H1 (cell line): Measurements from ENCODE around the gene MSI2. TPM values are rescaled to one million over a fixed set of nuclear protein-coding genes. Genes with fewer than 3 reads are reported as not detected.

Experiments
- CTCF ChIA-PET: fragments of 300-600 bp; sonication (Branson Sonifier 250); formaldehyde crosslinking; loops from one replicate; lab custom pipeline; 2021; ENCODE audit not compliant: partially characterized antibody; lab: Charles Lee
- POLR2A ChIA-PET: fragments of 300-600 bp; sonication (Branson Sonifier 250); formaldehyde crosslinking; loops from one replicate; lab custom pipeline; 2021; ENCODE audit warnings: inconsistent platforms; ENCODE audit not compliant: partially characterized antibody; lab: Charles Lee
- DNase-seq, 2 experiments: peaks; one replicate each; pipeline versions ENCODE4 v3.0.0 to v3.0.0-alpha.2; 2010 to 2022; ENCODE audit warnings: low spot score in 2 of 2, low read depth in 1 of 2, mixed read lengths in 1 of 2
- FAIRE-seq: peaks from 2 replicates; lab custom pipeline; 2011; peaks lifted over from hg19 to GRCh38; lab: Jason Lieb, UNC
- H2AFZ ChIP-seq: 2 replicates; pipeline ENCODE4 v1.8.1; 2012; ENCODE audit warnings: low read length, inconsistent platforms
- H2AK5ac ChIP-seq: 2 replicates; pipeline ENCODE4 v1.6.1; 2013; ENCODE audit warnings: low read depth, low read length
- H2BK120ac ChIP-seq: replicated peaks from 2 replicates; pipeline ENCODE3; 2013; ENCODE audit warnings: low read depth, low read length, inconsistent platforms
- H2BK12ac ChIP-seq: 2 replicates; pipeline ENCODE4 v1.6.1; 2013; ENCODE audit warnings: low read depth, low read length
- H2BK15ac ChIP-seq: 2 replicates; pipeline ENCODE4 v1.6.1; 2013; ENCODE audit warnings: low read length
- H2BK20ac ChIP-seq: 2 replicates; pipeline ENCODE4 v1.6.1; 2013; ENCODE audit warnings: low read length
- H2BK5ac ChIP-seq: 2 replicates; pipeline ENCODE4 v1.6.1; 2013; ENCODE audit warnings: low read depth, low read length
- H3K14ac ChIP-seq: 2 replicates; pipeline ENCODE4 v1.6.1; 2013; ENCODE audit warnings: inconsistent platforms; ENCODE audit not compliant: insufficient read length
- H3K18ac ChIP-seq: 2 replicates; pipeline ENCODE4 v1.6.1; 2013; ENCODE audit warnings: low read length; ENCODE audit errors: extremely low read depth
- H3K23ac ChIP-seq: 2 replicates; pipeline ENCODE4 v1.6.1; 2013; ENCODE audit warnings: inconsistent platforms; ENCODE audit not compliant: insufficient read length
- H3K23me2 ChIP-seq: 2 replicates; pipeline ENCODE4 v1.6.1; 2013; ENCODE audit warnings: low read depth, low read length
- H3K27ac ChIP-seq: 2 replicates; pipeline ENCODE4 v1.6.1; 2011; ENCODE audit warnings: low read depth, low read length, inconsistent platforms
- H3K27me3 ChIP-seq, 4 experiments: replicated peaks in 1 of 4; 1 replicate in 1 of 4; 2 replicates in 3 of 4; pipeline versions ENCODE4 v1.6.1 to v1.8.1; 2011 to 2013; ENCODE audit warnings: low read length in 3 of 4, mild to moderate bottlenecking in 3 of 4, inconsistent platforms in 2 of 4, mixed read lengths in 2 of 4, moderate library complexity in 1 of 4; ENCODE audit not compliant: control insufficient read depth in 3 of 4, insufficient read depth in 3 of 4; ENCODE audit errors: extremely low read depth in 1 of 4
- H3K36me3 ChIP-seq, 4 experiments: 2 replicates each; pipeline versions ENCODE4 v1.6.1 to v1.8.1; 2011 to 2013; ENCODE audit warnings: mild to moderate bottlenecking in 4 of 4, low read length in 3 of 4, moderate library complexity in 2 of 4, control low read depth in 1 of 4, inconsistent platforms in 1 of 4; ENCODE audit not compliant: insufficient read depth in 4 of 4, control insufficient read depth in 2 of 4
- H3K4ac ChIP-seq: replicated peaks from 2 replicates; pipeline ENCODE3; 2013; ENCODE audit warnings: low read length, low read depth, mixed read lengths, inconsistent platforms; ENCODE audit not compliant: insufficient read length
- H3K4me1 ChIP-seq, 4 experiments: replicated peaks in 1 of 4; 1 replicate in 1 of 4; 2 replicates in 3 of 4; pipeline versions ENCODE4 v1.6.1 to v1.8.1; 2011 to 2013; ENCODE audit warnings: low read length in 3 of 4, inconsistent platforms in 2 of 4, mixed read lengths in 1 of 4; ENCODE audit not compliant: insufficient read depth in 4 of 4, control insufficient read depth in 3 of 4
- H3K4me2 ChIP-seq, 2 experiments: 2 replicates each; pipeline versions ENCODE4 v1.6.1 to v1.8.1; 2011 to 2013; ENCODE audit warnings: low read depth in 2 of 2, low read length in 2 of 2, control low read depth in 1 of 2, inconsistent platforms in 1 of 2, mild to moderate bottlenecking in 1 of 2; ENCODE audit not compliant: insufficient read depth in 1 of 2
- H3K4me3 ChIP-seq, 4 experiments: fragments of 200-600, 300-600 bp in 1 of 4; sonication (generic), shearing (Covaris generic), sonication (Bioruptor Twin) in 1 of 4; 2 replicates each; pipeline versions ENCODE4 v1.5.1 to v1.8.1; 2011 to 2016; ENCODE audit warnings: low read length in 4 of 4, low read depth in 3 of 4, control low read depth in 2 of 4, inconsistent platforms in 2 of 4, mild to moderate bottlenecking in 2 of 4, mixed read lengths in 1 of 4, moderate library complexity in 1 of 4; ENCODE audit not compliant: insufficient read depth in 2 of 4; ENCODE audit errors: extremely low read depth in 1 of 4
- H3K56ac ChIP-seq: replicated peaks from 2 replicates; pipeline ENCODE3; 2013; ENCODE audit warnings: low read depth, mild to moderate bottlenecking, mixed read lengths, low read length, inconsistent platforms; ENCODE audit not compliant: insufficient read length
- H3K79me1 ChIP-seq: 2 replicates; pipeline ENCODE4 v1.6.1; 2013; ENCODE audit warnings: low read depth, low read length, control low read depth
- H3K79me2 ChIP-seq, 2 experiments: 2 replicates each; pipeline versions ENCODE4 v1.6.1 to v1.8.1; 2012 to 2013; ENCODE audit warnings: low read length in 2 of 2, mild to moderate bottlenecking in 2 of 2, inconsistent platforms in 1 of 2; ENCODE audit not compliant: insufficient read depth in 2 of 2, control insufficient read depth in 1 of 2
- H3K9ac ChIP-seq, 4 experiments: replicated peaks in 1 of 4; 1 replicate in 1 of 4; 2 replicates in 3 of 4; pipeline versions ENCODE4 v1.6.1 to v1.8.1; 2011 to 2013; ENCODE audit warnings: low read depth in 3 of 4, low read length in 3 of 4, control low read depth in 2 of 4, mild to moderate bottlenecking in 2 of 4, moderate library complexity in 2 of 4, inconsistent platforms in 1 of 4; ENCODE audit errors: extremely low read depth in 1 of 4
- H3K9me3 ChIP-seq, 2 experiments: 2 replicates each; pipeline versions ENCODE4 v1.6.1 to v1.8.1; 2012 to 2013; ENCODE audit warnings: mild to moderate bottlenecking in 2 of 2, moderate library complexity in 2 of 2, control low read depth in 1 of 2, inconsistent platforms in 1 of 2, low read depth in 1 of 2, low read length in 1 of 2, mixed read lengths in 1 of 2; ENCODE audit not compliant: insufficient read depth in 2 of 2
- H4K20me1 ChIP-seq, 2 experiments: replicated peaks in 1 of 2; 2 replicates each; pipeline versions ENCODE3 to v1.8.1; 2011 to 2013; ENCODE audit warnings: inconsistent platforms in 2 of 2, low read length in 2 of 2, mild to moderate bottlenecking in 1 of 2; ENCODE audit not compliant: insufficient read depth in 2 of 2, control insufficient read depth in 1 of 2
- H4K5ac ChIP-seq: 2 replicates; pipeline ENCODE4 v1.6.1; 2013; ENCODE audit warnings: low read length, low read depth, mixed read lengths, inconsistent platforms; ENCODE audit not compliant: insufficient read length
- H4K8ac ChIP-seq: 2 replicates; pipeline ENCODE4 v1.8.0; 2013; ENCODE audit warnings: mild to moderate bottlenecking, moderate library complexity, low read length, inconsistent platforms; ENCODE audit not compliant: insufficient read depth; ENCODE audit errors: extremely low read depth
- H4K91ac ChIP-seq: replicated peaks from 2 replicates; pipeline ENCODE3; 2013; ENCODE audit warnings: low read length, mixed read lengths, inconsistent platforms; ENCODE audit not compliant: insufficient read length
- ASH2L ChIP-seq: fragments of 200-600, 300-600 bp; sonication (generic); IDR thresholded peaks from one replicate; pipeline ENCODE4 v1.7.1; 2017; ENCODE audit warnings: low read length
- CHD1 ChIP-seq: IDR thresholded peaks from 2 replicates; pipeline ENCODE4 v1.6.1; 2012; ENCODE audit warnings: low read depth, low read length, improper control_type of control experiment
- CTBP2 ChIP-seq: IDR thresholded peaks from 2 replicates; pipeline ENCODE4 v1.7.0; 2011; ENCODE audit warnings: borderline replicate concordance, mild to moderate bottlenecking, moderate library complexity, mixed read lengths, low read length; ENCODE audit not compliant: insufficient read depth, insufficient read length
- JUND ChIP-seq: IDR thresholded peaks from 2 replicates; pipeline ENCODE4 v1.6.1; 2011; ENCODE audit warnings: mild to moderate bottlenecking, improper control_type of control experiment, low read length
- KDM1A ChIP-seq: fragments of 200-600, 300-600 bp; sonication (generic); IDR thresholded peaks from 2 replicates; pipeline ENCODE4 v1.7.1; 2016; ENCODE audit warnings: mild to moderate bottlenecking, low read length, borderline replicate concordance
- MAFK ChIP-seq: IDR thresholded peaks from 2 replicates; pipeline ENCODE4 v1.6.1; 2012; ENCODE audit warnings: low read depth, mild to moderate bottlenecking, improper control_type of control experiment, low read length
- NRF1 ChIP-seq: IDR thresholded peaks from 2 replicates; pipeline ENCODE4 v1.6.1; 2011; ENCODE audit warnings: mild to moderate bottlenecking, low read depth, low read length, improper control_type of control experiment
- PHF8 ChIP-seq: fragments of 200-600 bp; sonication (generic); conservative IDR thresholded peaks from 2 replicates; pipeline ENCODE4 v1.7.1; 2012; ENCODE audit warnings: low read depth, mild to moderate bottlenecking, inconsistent platforms, low read length, moderate library complexity
- POLR2A ChIP-seq, 2 experiments: IDR thresholded peaks; 1 replicate in 1 of 2; 2 replicates in 1 of 2; pipeline ENCODE4 v1.6.1; 2011; ENCODE audit warnings: low read depth in 2 of 2, low read length in 2 of 2, mild to moderate bottlenecking in 2 of 2; ENCODE audit errors: control extremely low read depth in 1 of 2
- RBBP5 ChIP-seq: IDR thresholded peaks from 2 replicates; pipeline ENCODE4 v1.7.1; 2012; ENCODE audit warnings: low read depth, mild to moderate bottlenecking, inconsistent platforms, low read length, moderate library complexity, borderline replicate concordance
- TCF12 ChIP-seq: IDR thresholded peaks from 2 replicates; pipeline ENCODE4 v1.6.1; 2011; ENCODE audit warnings: low read depth, mild to moderate bottlenecking, low read length
- USF2 ChIP-seq: IDR thresholded peaks from 2 replicates; pipeline ENCODE4 v1.6.1; 2011; ENCODE audit warnings: low read length, improper control_type of control experiment
- WGBS, 2 experiments: shearing (Covaris generic) in 1 of 2; methylation state at CpG; one replicate each; pipeline versions ENCODE4 v1.1.6 to v1.1.7; 2013 to 2015; ENCODE audit warnings: low lambda C conversion rate in 2 of 2, mixed read lengths in 2 of 2, inconsistent platforms in 1 of 2, low coverage in 1 of 2, missing lambda C conversion rate in 1 of 2; ENCODE audit not compliant: insufficient replicate concordance in 2 of 2, insufficient coverage in 1 of 2, insufficient read length in 1 of 2; ENCODE audit errors: extremely low coverage in 1 of 2, missing lambda C conversion rate in 1 of 2; 5-methylcytosine and 5-hydroxymethylcytosine counted together
- polyA plus RNA-seq, 7 experiments: library from polyadenylated mRNA; depleted of rRNA in 3 of 7; stranded (reverse) in 5 of 7; unstranded in 2 of 7; fragments of >200 nt in 5 of 7; fragments of 200-250 nt in 2 of 7; gene quantifications; 1 replicate in 5 of 7; 2 replicates in 1 of 7; 4 replicates in 1 of 7; pipeline versions ENCODE4 v1.2.1 to v1.2.3, GENCODE V29; 2011 to 2013; ENCODE audit warnings: missing spikeins in 2 of 7, mixed read lengths in 2 of 7
- total RNA-seq: library from RNA; stranded (reverse); fragmentation: NEBNext Ultra II Directional; extraction: Animal tissue kit (Norgen Biotek cat#: 25700); gene quantifications from 2 replicates; pipeline ENCODE4 v1.2.1, GENCODE V29; 2021

MSI2 gene
- total and polyA plus RNA-seq, 2 of the 8 experiments (the other 6 are each of a cell fraction or from before 2014, with no cell fraction given), result 36.7 to 80.6 TPM

- Histone ChIP-seq H3K9me3 (no peaks in the 10 kb centered on the region), H3K23me2 (no peaks in the 10 kb centered on the region), H4K8ac (no peak overlapping the region), H3K79me1 (no peaks in the 10 kb centered on the region), H3K27me3 (no peaks in the 10 kb centered on the region), H4K91ac (no peak overlapping the region), H3K56ac (no peak overlapping the region), H2BK5ac (no peak overlapping the region), H3K4me2 (no peak overlapping the region), H3K79me2 (no peaks in the 10 kb centered on the region), H3K9ac (no peak overlapping the region), H3K36me3 (no peaks in the 10 kb centered on the region; a peak in 1 of 8 replicates), H2BK15ac (no peak overlapping the region), H2BK120ac (no peak overlapping the region), H4K5ac (no peak overlapping the region), H3K27ac (no peak overlapping the region), H2AK5ac (no peak overlapping the region), H3K14ac (no peak overlapping the region), H2BK20ac (no peak overlapping the region), H3K4me3 (no peak overlapping the region), H3K4me1 (peaks cover 0 to 3% (median 1%) of the 10 kb centered on the region in 4 experiments; a peak in 2 of 7 replicates), H3K4ac (no peak overlapping the region), H2AFZ (no peak overlapping the region), H3K18ac (no peak overlapping the region), H4K20me1 (peaks cover 2% of the 10 kb centered on the region in 2 experiments), H2BK12ac (no peak overlapping the region), H3K23ac (no peak overlapping the region)
- CTCF ChIA-PET, result interaction anchor here (0.7 to 2.5 kb wide), 6 partner anchors 9 to 467 kb away, joined by 3 to 8 read pairs (median 4); no protein-coding TSS in a partner anchor
- 96% methylated on average over 27 of the region's 27 CpGs; no CpG with 5 or more reads in 1 of the 2 experiments for WGBS, 2 experiments
- FAIRE-seq (no peak), DNase-seq (no peak)
- POLR2A ChIA-PET, result interaction anchor here (1.3 kb wide), 1 partner anchor 10 kb away, joined by 3 read pairs; no protein-coding TSS in a partner anchor
- TF ChIP-seq CTBP2, result no peak
- no peak for TF ChIP-seq TCF12
- TF ChIP-seq POLR2A (IDR thresholded peaks at IDR 0.05; ENCODE audit: control extremely low read depth in 1 of 2, low read depth in 2 of 2, low read length in 2 of 2), result no peak
- TF ChIP-seq MAFK, result no peak
- TF ChIP-seq NRF1, result no peak
- TF ChIP-seq JUND, result no peak
- no peak for TF ChIP-seq PHF8
- no peak for TF ChIP-seq RBBP5
- no peak for TF ChIP-seq USF2
- TF ChIP-seq ASH2L, result no peak
- no peak for TF ChIP-seq KDM1A
- no peak for TF ChIP-seq CHD1
These were observed 339.8 kb downstream of the MSI2 start for GRCh38 chr17:57595947-57596695.
